ENCODE measurements around the gene ADAMTS8. TPM values are rescaled to one million over a fixed set of nuclear protein-coding genes. Genes with fewer than 3 reads are reported as not detected.

Gene ADAMTS8
- total RNA-seq, 2 donors from 2014 or later: 0.66 TPM; not detected in 1

GRCh38 chr11:130370845-130371590 lies 57.4 kb downstream of the ADAMTS8 start:
- 67 to 70% methylated on average over 10 of the region's 10 CpGs for WGBS, 2 donors
- DNase-seq: no peak
- H3K36me3 ChIP-seq (replicated peaks in 1 of 2; ENCODE audit: insufficient read depth in 1 of 2, low read depth in 2 of 2): no peaks in the 10 kb centered on the region

GRCh38 chr11:130369713-130370112 lies 58.7 kb downstream of the ADAMTS8 start:
- WGBS, 2 donors: 84 to 89% methylated on average over 4 of the region's 4 CpGs
- no peak overlapping the region for H3K4me3 ChIP-seq
- intact Hi-C loops (cut with DNase I): no loop called here
- no peak overlapping the region for H3K27ac ChIP-seq
- TF ChIP-seq POLR2A (IDR thresholded peaks at IDR 0.05): no peak
- no peak for TF ChIP-seq CTCF (IDR thresholded peaks at IDR 0.05)
- H3K36me3 ChIP-seq (replicated peaks in 1 of 2; ENCODE audit: insufficient read depth in 1 of 2, low read depth in 2 of 2): no peaks in the 10 kb centered on the region
- no peaks in the 10 kb centered on the region for H3K27me3 ChIP-seq
- ATAC-seq (no peak), DNase-seq (no peak)
- H3K4me1 ChIP-seq: no peaks in the 10 kb centered on the region
- no peaks in the 10 kb centered on the region for H3K9me3 ChIP-seq

More at GRCh38 chr11:130370845-130371590, 57.4 kb downstream of the ADAMTS8 start:
- Histone ChIP-seq H3K4me3 (no peak overlapping the region), H3K27me3 (no peaks in the 10 kb centered on the region), H3K4me1 (no peaks in the 10 kb centered on the region), H3K27ac (no peak overlapping the region), H3K9me3 (no peaks in the 10 kb centered on the region)
- TF ChIP-seq POLR2A (IDR thresholded peaks at IDR 0.05) (no peak), CTCF (IDR thresholded peaks at IDR 0.05) (peak in 4 of 7 experiments; percentile 18 to 25 (median 20))
- ATAC-seq: no peak
- intact Hi-C loops (cut with DNase I): no loop called here

GRCh38 chr11:130369141-130369691 lies 59.2 kb downstream of the ADAMTS8 start:
- H3K27me3 ChIP-seq: no peaks in the 10 kb centered on the region
- no peak for TF ChIP-seq CTCF (IDR thresholded peaks at IDR 0.05)
- H3K4me3 ChIP-seq: no peak overlapping the region
- ATAC-seq: no peak
- no peaks in the 10 kb centered on the region for H3K9me3 ChIP-seq
- intact Hi-C loops (cut with DNase I): no loop called here
- H3K36me3 ChIP-seq (replicated peaks in 1 of 2; ENCODE audit: insufficient read depth in 1 of 2, low read depth in 2 of 2): no peaks in the 10 kb centered on the region
- WGBS, 2 donors: 85 to 94% methylated on average over 6 of the region's 6 CpGs
- no peaks in the 10 kb centered on the region for H3K4me1 ChIP-seq
- no peak overlapping the region for H3K27ac ChIP-seq
- no peak for DNase-seq

- intact Hi-C loops (cut with DNase I): no loop called here
- no peak overlapping the region for H3K4me3 ChIP-seq
- ATAC-seq: no peak
- no peaks in the 10 kb centered on the region for H3K36me3 ChIP-seq (replicated peaks in 1 of 2; ENCODE audit: insufficient read depth in 1 of 2, low read depth in 2 of 2)
- H3K9me3 ChIP-seq: peaks cover 0 to 7% (median 0%) of the 10 kb centered on the region in 3 donors
- no peaks in the 10 kb centered on the region for H3K27me3 ChIP-seq
- no peak for TF ChIP-seq POLR2A (IDR thresholded peaks at IDR 0.05)
- TF ChIP-seq CTCF (IDR thresholded peaks at IDR 0.05): no peak
- DNase-seq: no peak
- H3K4me1 ChIP-seq: no peaks in the 10 kb centered on the region
- no peak overlapping the region for H3K27ac ChIP-seq
These were observed 69.0 kb downstream of the ADAMTS8 start for GRCh38 chr11:130359419-130359818.

GRCh38 chr11:130358398-130358797 lies 70.0 kb downstream of the ADAMTS8 start:
- H3K27me3 ChIP-seq: no peaks in the 10 kb centered on the region
- no peaks in the 10 kb centered on the region for H3K4me1 ChIP-seq
- TF ChIP-seq POLR2A (IDR thresholded peaks at IDR 0.05) (no peak), CTCF (IDR thresholded peaks at IDR 0.05) (no peak)
- ATAC-seq: no peak
- H3K9me3 ChIP-seq: peaks cover 0 to 7% (median 0%) of the 10 kb centered on the region in 3 donors
- H3K4me3 ChIP-seq: no peak overlapping the region
- DNase-seq: no peak
- intact Hi-C loops (cut with DNase I): no loop called here
- H3K27ac ChIP-seq: no peak overlapping the region
- no peaks in the 10 kb centered on the region for H3K36me3 ChIP-seq (replicated peaks in 1 of 2; ENCODE audit: insufficient read depth in 1 of 2, low read depth in 2 of 2)
